ENCODE data around the gene SCARB1.

Gene SCARB1

GRCh38 chr12:124795081-124795948, 68.3 kb downstream of the SCARB1 start:
- Histone ChIP-seq H3K4me3 (ENCODE audit: low read depth in 1 of 2, low read length in 2 of 2) (no peak overlapping the region), H3K36me3 (ENCODE audit: insufficient read depth, low read length) (no peaks in the 10 kb centered on the region), H3K27ac (ENCODE audit: low read depth, low read length) (no peak overlapping the region), H3K9me3 (ENCODE audit: low read length) (no peaks in the 10 kb centered on the region), H3K27me3 (ENCODE audit: control insufficient read depth in 1 of 2, insufficient read depth in 2 of 2, low read length in 2 of 2) (no peaks in the 10 kb centered on the region), H3K4me1 (ENCODE audit: insufficient read depth, low read length) (no peaks in the 10 kb centered on the region), H3K9ac (ENCODE audit: low read length) (no peak overlapping the region)

- H3K4me3 ChIP-seq (ENCODE audit: low read depth in 1 of 2, low read length in 2 of 2) = no peak overlapping the region
- H3K36me3 ChIP-seq (ENCODE audit: insufficient read depth, low read length) = peaks cover 4% of the 10 kb centered on the region
- no peak overlapping the region for H3K27ac ChIP-seq (ENCODE audit: low read depth, low read length)
- no peaks in the 10 kb centered on the region for H3K9me3 ChIP-seq (ENCODE audit: low read length)
- no peaks in the 10 kb centered on the region for H3K4me1 ChIP-seq (ENCODE audit: insufficient read depth, low read length)
- H3K9ac ChIP-seq (ENCODE audit: low read length) = no peak overlapping the region
- no peaks in the 10 kb centered on the region for H3K27me3 ChIP-seq (ENCODE audit: control insufficient read depth in 1 of 2, insufficient read depth in 2 of 2, low read length in 2 of 2)
These were observed 70.7 kb downstream of the SCARB1 start for GRCh38 chr12:124792961-124793441.

- no peak overlapping the region for H3K9ac ChIP-seq (ENCODE audit: low read length)
- H3K4me3 ChIP-seq (ENCODE audit: low read depth in 1 of 2, low read length in 2 of 2) = no peak overlapping the region
- no peaks in the 10 kb centered on the region for H3K4me1 ChIP-seq (ENCODE audit: insufficient read depth, low read length)
- peaks cover 4% of the 10 kb centered on the region for H3K36me3 ChIP-seq (ENCODE audit: insufficient read depth, low read length)
- H3K27me3 ChIP-seq (ENCODE audit: control insufficient read depth in 1 of 2, insufficient read depth in 2 of 2, low read length in 2 of 2) = no peaks in the 10 kb centered on the region
- no peaks in the 10 kb centered on the region for H3K9me3 ChIP-seq (ENCODE audit: low read length)
- H3K27ac ChIP-seq (ENCODE audit: low read depth, low read length) = no peak overlapping the region
These were observed 71.5 kb downstream of the SCARB1 start for GRCh38 chr12:124792156-124792555.

GRCh38 chr12:124790650-124791400, 72.8 kb downstream of the SCARB1 start:
- Histone ChIP-seq H3K9me3 (ENCODE audit: low read length) (no peaks in the 10 kb centered on the region), H3K4me1 (ENCODE audit: insufficient read depth, low read length) (no peaks in the 10 kb centered on the region), H3K27ac (ENCODE audit: low read depth, low read length) (no peak overlapping the region), H3K36me3 (ENCODE audit: insufficient read depth, low read length) (peaks cover 4% of the 10 kb centered on the region), H3K4me3 (ENCODE audit: low read depth in 1 of 2, low read length in 2 of 2) (no peak overlapping the region), H3K9ac (ENCODE audit: low read length) (no peak overlapping the region), H3K27me3 (ENCODE audit: control insufficient read depth in 1 of 2, insufficient read depth in 2 of 2, low read length in 2 of 2) (no peaks in the 10 kb centered on the region)

- Histone ChIP-seq H3K9ac (ENCODE audit: low read length) (no peak overlapping the region), H3K9me3 (ENCODE audit: low read length) (no peaks in the 10 kb centered on the region), H3K4me1 (ENCODE audit: insufficient read depth, low read length) (no peaks in the 10 kb centered on the region), H3K27ac (ENCODE audit: low read depth, low read length) (no peak overlapping the region), H3K4me3 (ENCODE audit: low read depth in 1 of 2, low read length in 2 of 2) (no peak overlapping the region), H3K36me3 (ENCODE audit: insufficient read depth, low read length) (peaks cover 4% of the 10 kb centered on the region), H3K27me3 (ENCODE audit: control insufficient read depth in 1 of 2, insufficient read depth in 2 of 2, low read length in 2 of 2) (no peaks in the 10 kb centered on the region)
These were observed 74.6 kb downstream of the SCARB1 start for GRCh38 chr12:124788936-124789555.

GRCh38 chr12:124786061-124786964, 77.4 kb downstream of the SCARB1 start:
- Histone ChIP-seq H3K27me3 (ENCODE audit: control insufficient read depth in 1 of 2, insufficient read depth in 2 of 2, low read length in 2 of 2) (no peaks in the 10 kb centered on the region), H3K36me3 (ENCODE audit: insufficient read depth, low read length) (peaks cover 4% of the 10 kb centered on the region), H3K4me1 (ENCODE audit: insufficient read depth, low read length) (no peaks in the 10 kb centered on the region), H3K27ac (ENCODE audit: low read depth, low read length) (peak overlapping the region; percentile 48), H3K9ac (ENCODE audit: low read length) (no peak overlapping the region), H3K9me3 (ENCODE audit: low read length) (no peaks in the 10 kb centered on the region), H3K4me3 (ENCODE audit: low read depth in 1 of 2, low read length in 2 of 2) (peak overlapping the region; percentile 25 to 42)

- Histone ChIP-seq H3K36me3 (ENCODE audit: insufficient read depth, low read length) (peaks cover 4% of the 10 kb centered on the region), H3K9me3 (ENCODE audit: low read length) (no peaks in the 10 kb centered on the region), H3K27me3 (ENCODE audit: control insufficient read depth in 1 of 2, insufficient read depth in 2 of 2, low read length in 2 of 2) (no peaks in the 10 kb centered on the region), H3K27ac (ENCODE audit: low read depth, low read length) (no peak overlapping the region), H3K4me3 (ENCODE audit: low read depth in 1 of 2, low read length in 2 of 2) (no peak overlapping the region), H3K4me1 (ENCODE audit: insufficient read depth, low read length) (no peaks in the 10 kb centered on the region), H3K9ac (ENCODE audit: low read length) (no peak overlapping the region)
These were observed 78.6 kb downstream of the SCARB1 start for GRCh38 chr12:124784871-124785572.

- Histone ChIP-seq H3K27me3 (ENCODE audit: control insufficient read depth in 1 of 2, insufficient read depth in 2 of 2, low read length in 2 of 2) (no peaks in the 10 kb centered on the region), H3K9ac (ENCODE audit: low read length) (no peak overlapping the region), H3K36me3 (ENCODE audit: insufficient read depth, low read length) (no peaks in the 10 kb centered on the region), H3K9me3 (ENCODE audit: low read length) (no peaks in the 10 kb centered on the region), H3K4me1 (ENCODE audit: insufficient read depth, low read length) (no peaks in the 10 kb centered on the region), H3K27ac (ENCODE audit: low read depth, low read length) (no peak overlapping the region), H3K4me3 (ENCODE audit: low read depth in 1 of 2, low read length in 2 of 2) (no peak overlapping the region)
These were observed 80.6 kb downstream of the SCARB1 start for GRCh38 chr12:124783087-124783486.

- H3K4me1 ChIP-seq (ENCODE audit: insufficient read depth, low read length) = no peaks in the 10 kb centered on the region
- H3K4me3 ChIP-seq (ENCODE audit: low read depth in 1 of 2, low read length in 2 of 2) = no peak overlapping the region
- no peaks in the 10 kb centered on the region for H3K36me3 ChIP-seq (ENCODE audit: insufficient read depth, low read length)
- H3K9me3 ChIP-seq (ENCODE audit: low read length) = no peaks in the 10 kb centered on the region
- no peak overlapping the region for H3K9ac ChIP-seq (ENCODE audit: low read length)
- no peaks in the 10 kb centered on the region for H3K27me3 ChIP-seq (ENCODE audit: control insufficient read depth in 1 of 2, insufficient read depth in 2 of 2, low read length in 2 of 2)
- no peak overlapping the region for H3K27ac ChIP-seq (ENCODE audit: low read depth, low read length)
These were observed 81.5 kb downstream of the SCARB1 start for GRCh38 chr12:124782132-124782531.

All from muscle layer of colon (tissue), 2 donors.